Type B pancreatic cell (in vitro differentiated cells): ENCODE measurements around the gene DNTT. TPM values are rescaled to one million over a fixed set of nuclear protein-coding genes. Genes with fewer than 3 reads are reported as not detected.

Experiments used
- DNase-seq: peaks from one replicate; pipeline ENCODE4 v3.0.0; 2021; ENCODE audit warnings: mixed read lengths; ENCODE audit not compliant: unreplicated experiment; ENCODE audit errors: extremely low spot score
- H3K27ac Mint-ChIP-seq: 2 replicates; pipeline ENCODE4 v1.8.0; 2021; ENCODE audit warnings: mild to moderate bottlenecking, mixed read lengths
- H3K27me3 Mint-ChIP-seq: 2 replicates; pipeline ENCODE4 v1.8.0; 2021; ENCODE audit warnings: mixed read lengths
- H3K36me3 Mint-ChIP-seq: 2 replicates; pipeline ENCODE4 v1.8.0; 2021; ENCODE audit warnings: mixed read lengths
- H3K4me1 Mint-ChIP-seq: one replicate; pipeline ENCODE4 v1.8.0; 2021; ENCODE audit warnings: mixed read lengths; ENCODE audit not compliant: unreplicated experiment
- H3K4me3 Mint-ChIP-seq: 2 replicates; pipeline ENCODE4 v1.8.0; 2021; ENCODE audit warnings: mild to moderate bottlenecking, mixed read lengths
- H3K9me3 Mint-ChIP-seq: 2 replicates; pipeline ENCODE4 v1.8.0; 2021; ENCODE audit warnings: mixed read lengths
- total RNA-seq: library from RNA; stranded (reverse); gene quantifications from 2 replicates; pipeline ENCODE4 v1.2.1, GENCODE V29; 2021; ENCODE audit warnings: low replicate concordance
- TF ChIP-seq, protein P1 (sequence below): fragments of 200-600 bp; sonication (generic); conservative IDR thresholded peaks from 2 replicates; pipeline ENCODE4 v1.5.0; 2021; ENCODE audit warnings: antibody characterized with exemption, mild to moderate bottlenecking

DNTT gene
- total RNA-seq, 1 donor from 2014 or later, result not detected

DNA sequence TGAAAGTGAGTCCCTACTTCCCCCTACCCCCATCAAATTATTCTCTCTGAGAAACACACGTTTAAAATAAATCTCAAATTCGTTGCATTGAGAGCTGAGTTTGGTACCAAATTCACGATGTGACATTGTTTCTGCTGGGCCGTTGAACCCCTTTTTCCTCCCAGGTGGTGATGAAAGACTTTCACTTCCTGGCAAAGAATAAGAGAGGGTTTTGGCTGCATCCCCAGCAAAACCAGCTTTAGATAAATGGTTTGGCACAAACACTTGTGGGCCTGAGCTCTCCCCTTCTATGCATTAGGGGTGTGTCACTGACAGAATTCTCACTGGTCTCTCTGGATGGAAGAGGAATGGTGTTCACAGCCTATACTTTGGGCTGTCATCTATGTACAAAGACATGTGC is 8.8 kb upstream of the DNTT start:
- H3K36me3 Mint-ChIP-seq, result no peaks in the 10 kb centered on the region
- DNase-seq, result no peak
- H3K27ac Mint-ChIP-seq, result no peak overlapping the region
- H3K4me1 Mint-ChIP-seq, result no peaks in the 10 kb centered on the region
- TF ChIP-seq, protein P1, sequence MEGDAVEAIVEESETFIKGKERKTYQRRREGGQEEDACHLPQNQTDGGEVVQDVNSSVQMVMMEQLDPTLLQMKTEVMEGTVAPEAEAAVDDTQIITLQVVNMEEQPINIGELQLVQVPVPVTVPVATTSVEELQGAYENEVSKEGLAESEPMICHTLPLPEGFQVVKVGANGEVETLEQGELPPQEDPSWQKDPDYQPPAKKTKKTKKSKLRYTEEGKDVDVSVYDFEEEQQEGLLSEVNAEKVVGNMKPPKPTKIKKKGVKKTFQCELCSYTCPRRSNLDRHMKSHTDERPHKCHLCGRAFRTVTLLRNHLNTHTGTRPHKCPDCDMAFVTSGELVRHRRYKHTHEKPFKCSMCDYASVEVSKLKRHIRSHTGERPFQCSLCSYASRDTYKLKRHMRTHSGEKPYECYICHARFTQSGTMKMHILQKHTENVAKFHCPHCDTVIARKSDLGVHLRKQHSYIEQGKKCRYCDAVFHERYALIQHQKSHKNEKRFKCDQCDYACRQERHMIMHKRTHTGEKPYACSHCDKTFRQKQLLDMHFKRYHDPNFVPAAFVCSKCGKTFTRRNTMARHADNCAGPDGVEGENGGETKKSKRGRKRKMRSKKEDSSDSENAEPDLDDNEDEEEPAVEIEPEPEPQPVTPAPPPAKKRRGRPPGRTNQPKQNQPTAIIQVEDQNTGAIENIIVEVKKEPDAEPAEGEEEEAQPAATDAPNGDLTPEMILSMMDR, result no peak
- no peaks in the 10 kb centered on the region for H3K9me3 Mint-ChIP-seq
- H3K27me3 Mint-ChIP-seq, result peaks cover 8% of the 10 kb centered on the region
- no peak overlapping the region for H3K4me3 Mint-ChIP-seq

DNA sequence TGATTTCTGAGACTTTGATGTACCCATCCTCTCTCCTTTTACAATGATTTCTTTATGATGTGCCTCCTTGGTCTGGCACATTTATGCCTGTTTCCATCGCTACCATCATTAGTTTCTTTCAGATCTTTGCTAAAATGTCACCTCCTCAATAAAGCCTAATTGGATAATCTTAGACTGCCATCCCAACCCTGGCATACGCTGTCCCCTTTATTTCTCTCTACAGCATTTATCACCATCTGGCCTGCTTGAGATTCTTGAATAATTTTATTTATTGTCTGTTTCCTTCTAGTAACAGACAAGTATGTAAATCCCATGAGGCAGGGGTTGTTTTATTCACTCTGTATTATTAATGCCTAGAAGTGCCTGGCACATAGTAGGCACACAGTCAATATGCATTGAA is 6.7 kb upstream of the DNTT start:
- TF ChIP-seq, protein P1, result no peak
- no peaks in the 10 kb centered on the region for H3K36me3 Mint-ChIP-seq
- peaks cover 4% of the 10 kb centered on the region for H3K4me1 Mint-ChIP-seq
- H3K9me3 Mint-ChIP-seq, result no peaks in the 10 kb centered on the region
- no peak overlapping the region for H3K4me3 Mint-ChIP-seq
- H3K27ac Mint-ChIP-seq, result no peak overlapping the region
- peaks cover 8% of the 10 kb centered on the region for H3K27me3 Mint-ChIP-seq
- DNase-seq, result no peak

DNA sequence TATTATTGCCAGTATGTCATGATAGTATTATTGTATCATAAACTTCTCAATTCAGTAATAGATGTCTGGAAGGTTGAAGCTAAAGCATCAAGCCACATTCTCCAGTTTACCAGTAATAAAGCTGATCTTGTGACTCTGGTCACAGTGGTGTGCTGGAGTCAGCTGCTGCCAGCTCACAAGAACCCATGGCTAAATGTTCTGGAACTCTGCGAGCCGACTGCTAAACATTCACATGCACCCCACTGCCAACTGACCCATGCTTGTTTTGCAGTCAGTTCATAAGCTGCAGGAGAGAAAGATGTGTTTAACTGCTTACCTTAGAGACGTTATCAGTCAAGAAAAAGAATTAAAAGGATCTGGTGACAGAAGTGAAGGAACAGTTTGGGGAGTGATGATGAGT is 5.9 kb upstream of the DNTT start:
- peaks cover 6% of the 10 kb centered on the region for H3K27me3 Mint-ChIP-seq
- H3K4me1 Mint-ChIP-seq, result peaks cover 4% of the 10 kb centered on the region
- H3K36me3 Mint-ChIP-seq, result no peaks in the 10 kb centered on the region
- H3K27ac Mint-ChIP-seq, result no peak overlapping the region
- TF ChIP-seq, protein P1, result no peak
- H3K9me3 Mint-ChIP-seq, result no peaks in the 10 kb centered on the region
- no peak overlapping the region for H3K4me3 Mint-ChIP-seq
- no peak for DNase-seq

DNA sequence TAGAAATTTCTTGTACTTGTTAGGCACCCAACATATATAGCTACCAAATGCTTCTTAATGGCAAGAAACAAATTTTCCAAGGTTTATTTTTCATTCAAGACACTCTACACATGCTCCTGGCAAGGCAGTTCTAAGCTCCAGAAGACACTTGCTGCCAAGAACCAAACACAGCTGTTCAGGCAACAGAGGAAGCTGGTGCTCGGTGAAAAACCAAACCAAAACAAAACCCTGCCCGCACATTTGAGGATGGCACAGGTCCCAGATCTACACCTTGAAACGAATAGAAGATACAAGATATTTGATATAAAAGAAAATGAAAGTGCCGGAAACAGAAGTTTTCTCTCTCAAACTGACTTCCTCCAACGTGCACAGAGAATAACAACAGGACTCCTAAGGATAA is 4.9 kb upstream of the DNTT start:
- H3K9me3 Mint-ChIP-seq, result no peaks in the 10 kb centered on the region
- no peaks in the 10 kb centered on the region for H3K36me3 Mint-ChIP-seq
- H3K27ac Mint-ChIP-seq, result no peak overlapping the region
- no peak overlapping the region for H3K4me3 Mint-ChIP-seq
- peaks cover 5% of the 10 kb centered on the region for H3K27me3 Mint-ChIP-seq
- H3K4me1 Mint-ChIP-seq, result peaks cover 4% of the 10 kb centered on the region
- DNase-seq, result no peak
- TF ChIP-seq, protein P1, result no peak

DNA sequence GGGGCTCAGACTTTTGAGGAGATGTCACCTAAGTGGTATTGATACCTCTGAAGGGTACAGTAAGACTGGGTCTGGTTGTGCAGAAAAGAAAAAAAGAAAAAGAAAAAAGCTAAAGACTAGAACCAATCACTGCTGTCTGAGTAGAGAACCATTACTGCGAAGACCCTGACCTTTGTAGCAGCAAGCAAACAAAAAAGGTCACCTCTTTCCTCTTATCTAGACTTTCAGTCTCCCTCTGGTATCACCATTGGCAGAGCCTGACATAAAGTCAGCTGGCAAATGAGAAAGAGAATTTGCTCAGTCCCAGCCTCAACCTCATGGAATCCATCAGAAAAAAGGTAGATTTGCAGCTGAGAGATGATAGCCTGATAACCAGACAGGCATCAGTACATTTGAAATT is 2.6 kb upstream of the DNTT start:
- Mint-ChIP-seq H3K9me3 (no peaks in the 10 kb centered on the region), H3K36me3 (no peaks in the 10 kb centered on the region), H3K27ac (no peak overlapping the region), H3K4me3 (no peak overlapping the region), H3K27me3 (no peaks in the 10 kb centered on the region), H3K4me1 (peaks cover 4% of the 10 kb centered on the region)
- TF ChIP-seq, protein P1, result no peak
- DNase-seq, result no peak

DNA sequence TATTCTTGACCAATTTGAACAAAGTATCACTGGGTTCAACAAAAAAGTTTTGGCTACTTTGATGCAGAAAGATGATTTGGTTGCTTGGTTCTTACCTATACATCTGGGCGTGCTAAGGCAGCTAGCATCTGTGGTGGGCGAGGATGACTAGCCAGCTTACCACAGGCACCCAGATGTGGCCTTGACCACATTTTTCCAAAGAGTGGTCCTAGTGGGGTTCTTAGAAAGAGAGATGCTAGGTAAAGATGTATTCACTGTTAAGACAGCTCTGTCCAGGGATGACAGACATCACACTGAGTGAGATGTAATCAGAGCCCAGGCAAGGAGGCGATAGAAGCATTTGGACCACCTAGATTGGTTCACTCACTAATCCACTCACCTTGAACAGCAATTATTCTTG is 785 bp downstream of the DNTT start:
- Mint-ChIP-seq H3K4me1 (peaks cover 18% of the 10 kb centered on the region), H3K4me3 (no peak overlapping the region), H3K27ac (no peak overlapping the region), H3K36me3 (no peaks in the 10 kb centered on the region), H3K9me3 (no peaks in the 10 kb centered on the region), H3K27me3 (no peaks in the 10 kb centered on the region)
- TF ChIP-seq, protein P1, result no peak
- no peak for DNase-seq
